ENCODE results near the gene SESN1.

DNA sequence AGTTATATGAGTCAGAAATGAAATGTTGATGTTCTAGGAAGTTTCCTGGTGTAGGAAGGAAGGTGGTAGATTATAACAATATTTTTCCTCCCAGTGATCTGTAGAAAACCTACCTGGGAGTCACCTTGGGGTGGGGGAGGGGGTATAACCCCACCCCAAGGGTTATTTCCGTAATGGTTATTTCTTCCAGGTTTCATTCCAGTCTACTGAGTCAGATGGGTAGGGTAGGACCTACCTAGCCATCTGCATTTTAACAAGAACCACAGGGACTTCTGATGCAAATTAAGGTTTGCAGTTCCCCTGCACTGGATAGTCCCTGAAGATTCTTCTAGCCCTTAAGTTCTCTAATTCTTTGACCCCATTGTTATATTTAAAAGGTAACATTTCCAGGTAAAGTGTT, 157.5 kb downstream of the SESN1 start:
- TF ChIP-seq POLR2A (IDR thresholded peaks at IDR 0.05) (no peak), CTCF (IDR thresholded peaks at IDR 0.05 in 4 of 5, conservative IDR thresholded peaks at IDR 0.05 in 1 of 5) (no peak)
